GM23338 (cell line): ENCODE measurements around the gene TRAPPC10. TPM values are rescaled to one million over a fixed set of nuclear protein-coding genes. Genes with fewer than 3 reads are reported as not detected.

Experiments used
- ATAC-seq: fragments of 200-7000 bp; cut with Tn5 transposase; 3 replicates; pipeline ENCODE4 v1.9.1; 2020
- DNase-seq: peaks from one replicate; pipeline ENCODE4 v3.0.0-alpha.2; 2015; ENCODE audit warnings: low spot score
- H2AFZ ChIP-seq: fragments of 200-600 bp; sonication (generic); 2 replicates; pipeline ENCODE4 v1.8.0; 2016; ENCODE audit warnings: antibody characterized with exemption, mild to moderate bottlenecking, moderate library complexity
- H3F3A ChIP-seq: fragments of 200-600 bp; sonication (generic); replicated peaks from 2 replicates; pipeline ENCODE4 v1.8.0; 2017; ENCODE audit warnings: antibody characterized with exemption, mixed run types, low read depth
- H3K27ac ChIP-seq: fragments of 200-600 bp; sonication (generic); 2 replicates; pipeline ENCODE4 v1.6.1; 2016; ENCODE audit warnings: low read depth
- H3K27me3 ChIP-seq: fragments of 200-600 bp; sonication (generic); 2 replicates; pipeline ENCODE4 v1.8.0; 2016; ENCODE audit warnings: mild to moderate bottlenecking, mixed run types, moderate library complexity; ENCODE audit not compliant: insufficient read depth
- H3K36me3 ChIP-seq: fragments of 200-600 bp; sonication (generic); 2 replicates; pipeline ENCODE4 v1.8.0; 2016; ENCODE audit warnings: mild to moderate bottlenecking; ENCODE audit not compliant: insufficient read depth
- H3K4me1 ChIP-seq: fragments of 200-600 bp; sonication (generic); 2 replicates; pipeline ENCODE4 v1.8.0; 2016; ENCODE audit warnings: mild to moderate bottlenecking, moderate library complexity; ENCODE audit not compliant: insufficient read depth
- H3K4me2 ChIP-seq: fragments of 200-600 bp; sonication (generic); 2 replicates; pipeline ENCODE4 v1.7.1; 2017; ENCODE audit warnings: mixed run types
- H3K4me3 ChIP-seq: fragments of 200-600 bp; sonication (generic); 2 replicates; pipeline ENCODE4 v1.6.1; 2016; ENCODE audit warnings: mixed run types
- H3K79me2 ChIP-seq: fragments of 200-600 bp; sonication (generic); replicated peaks from 2 replicates; pipeline ENCODE4 v1.8.0; 2017; ENCODE audit warnings: mild to moderate bottlenecking; ENCODE audit not compliant: insufficient read depth
- H3K9me2 ChIP-seq: fragments of 200-600 bp; sonication (generic); 2 replicates; pipeline ENCODE4 v1.8.0; 2017; ENCODE audit not compliant: insufficient read depth
- H4K20me1 ChIP-seq: fragments of 200-600 bp; sonication (generic); replicated peaks from 2 replicates; pipeline ENCODE4 v1.8.0; 2017; ENCODE audit warnings: mild to moderate bottlenecking; ENCODE audit not compliant: insufficient read depth
- H3K27ac Mint-ChIP-seq: 2 replicates; pipeline ENCODE4 v1.8.0; 2020; ENCODE audit warnings: inconsistent platforms, mild to moderate bottlenecking, moderate library complexity, mixed read lengths
- H3K27me3 Mint-ChIP-seq: 3 replicates; pipeline ENCODE4 v1.8.0; 2022; ENCODE audit warnings: low read depth, mild to moderate bottlenecking, moderate library complexity, mixed read lengths, inconsistent platforms; ENCODE audit not compliant: insufficient read depth, poor library complexity
- H3K36me3 Mint-ChIP-seq: 3 replicates; pipeline ENCODE4 v1.8.0; 2021; ENCODE audit warnings: low read depth, mild to moderate bottlenecking, inconsistent platforms, moderate library complexity, mixed read lengths
- H3K4me1 Mint-ChIP-seq: 3 replicates; pipeline ENCODE4 v1.8.0; 2020; ENCODE audit warnings: mild to moderate bottlenecking, inconsistent platforms, mixed read lengths
- H3K4me3 Mint-ChIP-seq: 3 replicates; pipeline ENCODE4 v1.8.0; 2021; ENCODE audit warnings: moderate library complexity, mild to moderate bottlenecking, inconsistent platforms, mixed read lengths
- H3K9me3 Mint-ChIP-seq: 3 replicates; pipeline ENCODE4 v1.8.0; 2020; ENCODE audit warnings: moderate library complexity, mild to moderate bottlenecking, inconsistent platforms, mixed read lengths
- CREB1 ChIP-seq: fragments of 250-450 bp; sonication (Bioruptor Pico); IDR thresholded peaks from 2 replicates; pipeline ENCODE4 v1.5.0; 2020; ENCODE audit warnings: low read depth, mild to moderate bottlenecking, moderate library complexity
- ETS1 ChIP-seq: IDR thresholded peaks from 2 replicates; pipeline ENCODE4 v1.6.1; 2016; ENCODE audit warnings: antibody characterized with exemption
- EZH2 ChIP-seq: fragments of 200-600 bp; sonication (generic); IDR thresholded peaks from one replicate; pipeline ENCODE4 v1.8.0; 2017; ENCODE audit warnings: antibody characterized with exemption, mild to moderate bottlenecking, low read depth; ENCODE audit not compliant: unreplicated experiment
- EZH2phosphoT487 ChIP-seq: fragments of 200-600 bp; sonication (generic); IDR thresholded peaks from one replicate; pipeline ENCODE4 v1.8.1; 2018; ENCODE audit warnings: antibody characterized with exemption; ENCODE audit not compliant: unreplicated experiment
- JUNB ChIP-seq: IDR thresholded peaks from one replicate; pipeline ENCODE4 v1.6.1; 2016; ENCODE audit warnings: antibody characterized with exemption; ENCODE audit not compliant: unreplicated experiment
- REST ChIP-seq: IDR thresholded peaks from one replicate; pipeline ENCODE4 v1.6.1; 2018; ENCODE audit warnings: antibody characterized with exemption; ENCODE audit not compliant: unreplicated experiment
- STAT1 ChIP-seq: IDR thresholded peaks from one replicate; pipeline ENCODE4 v1.6.1; 2016; ENCODE audit warnings: antibody characterized with exemption; ENCODE audit not compliant: unreplicated experiment
- ZNF114 ChIP-seq: fragments of 250-450 bp; sonication (Bioruptor Pico); IDR thresholded peaks from 2 replicates; pipeline ENCODE4 v1.5.0; 2020; ENCODE audit warnings: mild to moderate bottlenecking, moderate library complexity
- ZNF462 ChIP-seq: fragments of 250-450 bp; sonication (Bioruptor Pico); IDR thresholded peaks from 2 replicates; pipeline ENCODE4 v1.5.0; 2020; ENCODE audit warnings: mild to moderate bottlenecking, moderate library complexity
- polyA plus RNA-seq: library from polyadenylated mRNA; unstranded; fragments of >200 nt; fragmentation: Nextera tagmentation; extraction: Ambion mirVana; gene quantifications from 2 replicates; pipeline ENCODE4 v1.2.1, GENCODE V29; 2016
- total RNA-seq: library from RNA; depleted of rRNA; stranded (reverse); fragments of >200 nt; shearing (Covaris generic); gene quantifications from 2 replicates; pipeline ENCODE4 v1.2.3, GENCODE V29; 2014

TRAPPC10 gene
- total and polyA plus RNA-seq, 2 experiments from 2014 or later: 14.0 to 27.1 TPM

GRCh38 chr21:43988506-43989230 lies 23.4 kb upstream of the TRAPPC10 start:
- peaks cover 6% of the 10 kb centered on the region for H3K27me3 Mint-ChIP-seq
- peaks cover 10% of the 10 kb centered on the region; the same call in 1 of the 2 replicates for H3F3A ChIP-seq
- H3K4me1 ChIP-seq: no peaks in the 10 kb centered on the region; the same call in 1 of the 2 replicates
- DNase-seq (no peak), ATAC-seq (no peak)
- H3K4me3 ChIP-seq: no peak overlapping the region
- H3K9me2 ChIP-seq: no peaks in the 10 kb centered on the region
- no peak overlapping the region for H3K4me3 Mint-ChIP-seq
- H3K79me2 ChIP-seq: no peaks in the 10 kb centered on the region
- H3K4me2 ChIP-seq: no peak overlapping the region
- TF ChIP-seq JUNB: no peak
- TF ChIP-seq CREB1: no peak
- no peak for TF ChIP-seq STAT1
- H3K27me3 ChIP-seq: no peaks in the 10 kb centered on the region
- no peak overlapping the region for H3K27ac ChIP-seq
- no peaks in the 10 kb centered on the region for H3K9me3 Mint-ChIP-seq
- no peaks in the 10 kb centered on the region for H3K36me3 Mint-ChIP-seq
- no peaks in the 10 kb centered on the region for H3K36me3 ChIP-seq
- H3K4me1 Mint-ChIP-seq: peaks cover 20% of the 10 kb centered on the region
- H2AFZ ChIP-seq: no peak overlapping the region
- no peaks in the 10 kb centered on the region for H4K20me1 ChIP-seq
- H3K27ac Mint-ChIP-seq: no peak overlapping the region

GRCh38 chr21:43989401-43989800 lies 22.7 kb upstream of the TRAPPC10 start:
- ATAC-seq: no peak
- H3K9me2 ChIP-seq: no peaks in the 10 kb centered on the region
- Mint-ChIP-seq H3K4me3 (no peak overlapping the region), H3K4me1 (peaks cover 16% of the 10 kb centered on the region), H3K27ac (no peak overlapping the region), H3K9me3 (no peaks in the 10 kb centered on the region), H3K36me3 (no peaks in the 10 kb centered on the region), H3K27me3 (peaks cover 6% of the 10 kb centered on the region)
- no peaks in the 10 kb centered on the region for H3K36me3 ChIP-seq
- H3K4me2 ChIP-seq: no peak overlapping the region
- H3K27me3 ChIP-seq: no peaks in the 10 kb centered on the region
- H3K4me1 ChIP-seq: no peaks in the 10 kb centered on the region; the same call in 1 of the 2 replicates
- no peak overlapping the region for H2AFZ ChIP-seq
- no peaks in the 10 kb centered on the region for H4K20me1 ChIP-seq
- DNase-seq: no peak
- H3K79me2 ChIP-seq: no peaks in the 10 kb centered on the region
- H3F3A ChIP-seq: peaks cover 10% of the 10 kb centered on the region; the same call in 1 of the 2 replicates
- no peak overlapping the region for H3K27ac ChIP-seq
- H3K4me3 ChIP-seq: no peak overlapping the region
- TF ChIP-seq REST: no peak
- TF ChIP-seq ETS1: no peak
- no peak for TF ChIP-seq ZNF114 (CRISPR knock-in tag)
- TF ChIP-seq EZH2: no peak
- TF ChIP-seq ZNF462 (CRISPR knock-in tag): no peak
- TF ChIP-seq CREB1: no peak
- TF ChIP-seq EZH2phosphoT487: no peak
- TF ChIP-seq STAT1: no peak
